CD14-positive monocyte (primary cell): ENCODE results near the gene SUFU. TPM values are rescaled to one million over a fixed set of nuclear protein-coding genes. Genes with fewer than 3 reads are reported as not detected.

Experiments
- DNase-seq, 3 donors: peaks; one replicate each; pipeline ENCODE4 v3.0.0-alpha.2; 2011 to 2022
- H2AFZ ChIP-seq: 2 replicates; pipeline ENCODE4 v1.6.0; 2012; ENCODE audit warnings: mild to moderate bottlenecking, low read depth, low read length, inconsistent platforms; ENCODE audit not compliant: insufficient read depth, poor library complexity, severe bottlenecking
- H3K27ac ChIP-seq, 2 donors: 1 replicate in 1 of 2; 2 replicates in 1 of 2; pipeline ENCODE4 v1.5.1; 2012 to 2013; ENCODE audit warnings: low read length in 2 of 2, control low read depth in 1 of 2, inconsistent platforms in 1 of 2, low read depth in 1 of 2, mild to moderate bottlenecking in 1 of 2
- H3K27me3 ChIP-seq, 2 donors: one replicate each; pipeline versions ENCODE4 v1.6.0 to v1.6.1; 2011 to 2013; ENCODE audit warnings: low read length in 2 of 2; ENCODE audit not compliant: control insufficient read depth in 2 of 2, insufficient read depth in 2 of 2
- H3K36me3 ChIP-seq, 2 donors: replicated peaks in 1 of 2; 1 replicate in 1 of 2; 2 replicates in 1 of 2; pipeline versions ENCODE4 v1.5.1 to v1.6.1; 2012 to 2013; ENCODE audit warnings: low read length in 2 of 2, control low read depth in 1 of 2, inconsistent platforms in 1 of 2, mild to moderate bottlenecking in 1 of 2; ENCODE audit not compliant: insufficient read depth in 2 of 2, control insufficient read depth in 1 of 2
- H3K4me1 ChIP-seq, 2 donors: 1 replicate in 1 of 2; 2 replicates in 1 of 2; pipeline versions ENCODE4 v1.5.1 to v1.6.1; 2012 to 2013; ENCODE audit warnings: low read length in 2 of 2, control low read depth in 1 of 2, inconsistent platforms in 1 of 2, mild to moderate bottlenecking in 1 of 2, moderate library complexity in 1 of 2; ENCODE audit not compliant: insufficient read depth in 2 of 2, control insufficient read depth in 1 of 2
- H3K4me2 ChIP-seq: replicated peaks from 2 replicates; pipeline ENCODE3; 2012; ENCODE audit warnings: low read length, moderate library complexity, mild to moderate bottlenecking; ENCODE audit not compliant: poor library complexity, severe bottlenecking; ENCODE audit errors: extremely low read depth
- H3K4me3 ChIP-seq, 3 experiments: fragments of 200-600 bp in 1 of 3; sonication (generic) in 1 of 3; replicated peaks in 1 of 3; 1 replicate in 2 of 3; 2 replicates in 1 of 3; pipeline ENCODE4 v1.5.1; 2011 to 2013; ENCODE audit warnings: low read length in 3 of 3, mild to moderate bottlenecking in 3 of 3, control low read depth in 2 of 3, low read depth in 2 of 3, inconsistent platforms in 1 of 3, moderate library complexity in 1 of 3
- H3K79me2 ChIP-seq: 2 replicates; pipeline ENCODE4 v1.6.0; 2012; ENCODE audit warnings: mild to moderate bottlenecking, control low read depth, inconsistent platforms, low read length, moderate library complexity; ENCODE audit not compliant: insufficient read depth
- H3K9ac ChIP-seq: 2 replicates; pipeline ENCODE4 v1.6.0; 2017; ENCODE audit warnings: low read length, mild to moderate bottlenecking; ENCODE audit not compliant: insufficient read depth, poor library complexity, severe bottlenecking
- H3K9me3 ChIP-seq, 2 donors: replicated peaks in 1 of 2; 1 replicate in 1 of 2; 2 replicates in 1 of 2; pipeline versions ENCODE4 v1.5.1 to v1.6.1; 2012 to 2013; ENCODE audit warnings: low read length in 2 of 2, control low read depth in 1 of 2; ENCODE audit not compliant: control insufficient read depth in 1 of 2, insufficient read depth in 1 of 2
- H4K20me1 ChIP-seq: 2 replicates; pipeline ENCODE4 v1.6.0; 2012; ENCODE audit warnings: mild to moderate bottlenecking, low read length, control low read depth, moderate library complexity; ENCODE audit not compliant: insufficient read depth
- H3K27ac Mint-ChIP-seq, 7 donors: one replicate each; pipeline ENCODE4 v1.8.0; 2020; ENCODE audit warnings: mild to moderate bottlenecking in 7 of 7, mixed read lengths in 7 of 7, moderate library complexity in 6 of 7, inconsistent platforms in 2 of 7
- H3K27me3 Mint-ChIP-seq, 3 donors: one replicate each; pipeline ENCODE4 v1.8.0; 2021 to 2022; ENCODE audit warnings: low read depth in 3 of 3, mild to moderate bottlenecking in 3 of 3, mixed read lengths in 3 of 3, moderate library complexity in 3 of 3, inconsistent platforms in 1 of 3
- H3K36me3 Mint-ChIP-seq, 2 donors: one replicate each; pipeline ENCODE4 v1.8.0; 2020; ENCODE audit warnings: mixed read lengths in 2 of 2, inconsistent platforms in 1 of 2, mild to moderate bottlenecking in 1 of 2
- H3K4me1 Mint-ChIP-seq: one replicate; pipeline ENCODE4 v1.8.0; 2020; ENCODE audit warnings: mild to moderate bottlenecking, mixed read lengths
- H3K4me3 Mint-ChIP-seq, 2 donors: one replicate each; pipeline ENCODE4 v1.8.0; 2020; ENCODE audit warnings: mild to moderate bottlenecking in 2 of 2, mixed read lengths in 2 of 2, moderate library complexity in 1 of 2
- H3K9me3 Mint-ChIP-seq, 7 donors: one replicate each; pipeline ENCODE4 v1.8.0; 2020 to 2022; ENCODE audit warnings: mixed read lengths in 7 of 7, mild to moderate bottlenecking in 6 of 7, moderate library complexity in 6 of 7, inconsistent platforms in 2 of 7
- WGBS: methylation state at CpG from one replicate; pipeline ENCODE4 v1.1.5; 2013; ENCODE audit warnings: missing lambda C conversion rate; ENCODE audit not compliant: insufficient coverage; 5-methylcytosine and 5-hydroxymethylcytosine counted together
- intact Hi-C, 2 donors: fragments of 100-400 bp; cut with micrococcal nuclease; formaldehyde crosslinking; loops; one replicate each; pipeline versions ENCODE4 v1.15.0 to v1.15.1; 2023
- polyA plus RNA-seq, 3 donors: library from polyadenylated mRNA; depleted of rRNA in 1 of 3; unstranded in 2 of 3; stranded (reverse) in 1 of 3; fragments of 300-500 nt in 2 of 3; fragments of >200 nt in 1 of 3; fragmentation: Illumina TruSeq in 2 of 3; gene quantifications; 1 replicate in 2 of 3; 2 replicates in 1 of 3; pipeline ENCODE4 v1.2.3, GENCODE V29; 2012 to 2021
- TF ChIP-seq, protein P1 (sequence below): fragments of 200-600 bp; IDR thresholded peaks from one replicate; pipeline ENCODE4 v1.8.0; 2022; ENCODE audit warnings: antibody characterized with exemption, mild to moderate bottlenecking

Gene SUFU
- polyA plus RNA-seq, 3 donors, result 3.2 to 10.0 (median 5.7) TPM

DNA sequence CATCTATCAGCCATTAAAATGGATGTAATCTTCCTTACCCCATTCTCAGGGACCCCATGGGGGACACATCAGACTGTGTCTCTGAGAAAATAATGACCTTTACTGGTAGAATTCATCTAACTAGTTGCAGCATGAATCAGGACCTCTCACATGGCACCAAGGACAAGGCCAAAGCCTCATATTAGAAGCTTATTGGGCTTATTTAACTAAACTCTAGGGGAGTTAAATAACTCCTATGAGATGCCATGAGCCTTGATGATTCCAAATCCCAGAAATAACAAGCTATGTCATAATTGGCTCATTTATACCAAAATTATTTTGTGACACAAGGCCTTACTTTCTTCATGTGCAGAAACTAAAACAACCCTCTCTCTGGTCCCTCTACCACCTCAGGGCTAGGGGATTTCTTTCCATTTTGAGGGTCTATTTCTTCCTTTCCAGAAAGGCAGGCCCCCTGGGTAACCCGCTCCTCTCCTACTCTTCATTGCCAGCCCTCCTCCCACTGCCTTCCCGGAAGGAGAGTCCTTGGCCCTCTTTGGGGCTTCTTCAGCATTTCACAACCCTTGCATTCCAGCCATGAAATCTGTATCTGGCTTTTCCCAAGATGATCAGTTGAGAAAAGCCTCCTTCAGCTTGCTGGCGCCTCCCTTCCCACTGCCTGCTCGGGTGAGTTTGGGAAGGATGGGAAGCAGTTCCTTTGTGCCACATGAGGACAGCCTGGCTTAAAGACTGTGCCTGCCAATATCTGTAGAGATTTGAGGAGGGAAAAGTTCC lies 98.7 kb downstream of the SUFU start:
- H3K27ac ChIP-seq, result no peak overlapping the region
- Mint-ChIP-seq H3K36me3 (peaks cover 81 to 91% of the 10 kb centered on the region in 2 donors), H3K4me3 (no peak overlapping the region), H3K4me1 (peaks cover 29% of the 10 kb centered on the region), H3K27me3 (no peaks in the 10 kb centered on the region), H3K27ac (peak overlapping the region in 1 of 7 donors; percentile 12), H3K9me3 (no peaks in the 10 kb centered on the region)
- DNase-seq, result no peak
- no peak overlapping the region for H3K9ac ChIP-seq
- no peaks in the 10 kb centered on the region for H3K9me3 ChIP-seq
- no peaks in the 10 kb centered on the region for H3K79me2 ChIP-seq
- H2AFZ ChIP-seq, result no peak overlapping the region
- 96% methylated on average over 4 of the region's 4 CpGs for whole genome bisulfite sequencing
- peaks cover 77 to 98% of the 10 kb centered on the region in 2 donors for H3K36me3 ChIP-seq
- TF ChIP-seq, protein P1, sequence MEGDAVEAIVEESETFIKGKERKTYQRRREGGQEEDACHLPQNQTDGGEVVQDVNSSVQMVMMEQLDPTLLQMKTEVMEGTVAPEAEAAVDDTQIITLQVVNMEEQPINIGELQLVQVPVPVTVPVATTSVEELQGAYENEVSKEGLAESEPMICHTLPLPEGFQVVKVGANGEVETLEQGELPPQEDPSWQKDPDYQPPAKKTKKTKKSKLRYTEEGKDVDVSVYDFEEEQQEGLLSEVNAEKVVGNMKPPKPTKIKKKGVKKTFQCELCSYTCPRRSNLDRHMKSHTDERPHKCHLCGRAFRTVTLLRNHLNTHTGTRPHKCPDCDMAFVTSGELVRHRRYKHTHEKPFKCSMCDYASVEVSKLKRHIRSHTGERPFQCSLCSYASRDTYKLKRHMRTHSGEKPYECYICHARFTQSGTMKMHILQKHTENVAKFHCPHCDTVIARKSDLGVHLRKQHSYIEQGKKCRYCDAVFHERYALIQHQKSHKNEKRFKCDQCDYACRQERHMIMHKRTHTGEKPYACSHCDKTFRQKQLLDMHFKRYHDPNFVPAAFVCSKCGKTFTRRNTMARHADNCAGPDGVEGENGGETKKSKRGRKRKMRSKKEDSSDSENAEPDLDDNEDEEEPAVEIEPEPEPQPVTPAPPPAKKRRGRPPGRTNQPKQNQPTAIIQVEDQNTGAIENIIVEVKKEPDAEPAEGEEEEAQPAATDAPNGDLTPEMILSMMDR, result no peak
- H4K20me1 ChIP-seq, result peaks cover 3% of the 10 kb centered on the region
- H3K27me3 ChIP-seq, result no peaks in the 10 kb centered on the region
- peaks cover 3 to 11% of the 10 kb centered on the region in 2 donors for H3K4me1 ChIP-seq
- no peak overlapping the region for H3K4me2 ChIP-seq
- intact Hi-C loops, result no loop called here
- no peak overlapping the region for H3K4me3 ChIP-seq

DNA sequence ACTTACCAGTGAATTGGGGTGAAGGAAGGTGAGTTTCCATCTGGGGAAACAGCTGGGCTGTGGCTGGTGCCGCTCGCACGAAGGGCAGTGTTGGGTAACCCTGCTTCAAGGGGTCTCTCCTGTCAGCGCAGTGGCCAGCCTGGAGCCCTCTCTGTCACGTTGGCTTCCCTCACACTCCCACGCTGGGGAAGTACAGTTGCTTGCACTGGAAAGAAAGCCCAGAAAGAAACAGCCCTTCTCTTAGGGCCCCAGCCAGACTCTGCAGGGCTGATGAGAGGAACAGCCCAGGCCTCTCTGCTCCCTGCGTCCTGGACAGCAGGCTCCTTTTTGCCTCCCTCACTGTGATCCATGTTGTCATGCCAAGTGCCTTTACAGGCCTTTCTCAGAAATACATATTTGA lies 100.2 kb downstream of the SUFU start:
- intact Hi-C loops, result no loop called here
- H3K4me3 ChIP-seq, result no peak overlapping the region
- no peak overlapping the region for H3K4me2 ChIP-seq
- Mint-ChIP-seq H3K36me3 (peaks cover 68 to 87% of the 10 kb centered on the region in 2 donors), H3K27ac (peak overlapping the region in 1 of 7 donors; percentile 12), H3K9me3 (no peaks in the 10 kb centered on the region), H3K27me3 (no peaks in the 10 kb centered on the region), H3K4me1 (peaks cover 23% of the 10 kb centered on the region), H3K4me3 (no peak overlapping the region)
- no peak overlapping the region for H3K9ac ChIP-seq
- no peaks in the 10 kb centered on the region for H3K79me2 ChIP-seq
- no peak overlapping the region for H2AFZ ChIP-seq
- H4K20me1 ChIP-seq, result peaks cover 3% of the 10 kb centered on the region
- peak overlapping the region in 1 of 2 donors; percentile 32 for H3K27ac ChIP-seq
- peaks cover 3 to 8% of the 10 kb centered on the region in 2 donors for H3K4me1 ChIP-seq
- TF ChIP-seq, protein P1, result no peak
- peaks cover 66 to 89% of the 10 kb centered on the region in 2 donors for H3K36me3 ChIP-seq
- DNase-seq, result peak in 1 of 3 donors; percentile 46
- no peaks in the 10 kb centered on the region for H3K9me3 ChIP-seq
- 6% methylated on average over 6 of the region's 7 CpGs for WGBS
- no peaks in the 10 kb centered on the region for H3K27me3 ChIP-seq
